K562 (cell line): ENCODE measurements around the gene TBCC. TPM values are rescaled to one million over a fixed set of nuclear protein-coding genes. Genes with fewer than 3 reads are reported as not detected.

ENCODE experiments used
- ATAC-seq: fragments of 200-7000 bp; cut with Tn5 transposase; 3 replicates; pipeline ENCODE4 v1.9.1; 2020; ENCODE audit warnings: moderate library complexity
- BruUV-seq: library from RNA; stranded (reverse); fragments of 400-500 nt; replicated peaks from 2 replicates; lab custom pipeline; 2021; lab: Mats Ljungman, UMichigan
- CTCF ChIA-PET: fragments of 300-600 bp; formaldehyde crosslinking; extraction: SDS; loops from one replicate; lab custom pipeline; 2021; ENCODE audit warnings: low intra/inter-chr PET ratio; lab: Yijun Ruan, JAX
- POLR2A ChIA-PET: fragments of 300-600, 350-650 bp; sonication (Branson Sonifier 250); formaldehyde crosslinking; extraction: SDS; loops from one replicate; lab custom pipeline; 2021; ENCODE audit warnings: antibody characterized with exemption, inconsistent platforms; lab: Yijun Ruan, JAX
- DNase-seq, 4 experiments: peaks; one replicate each; pipeline versions ENCODE4 v3.0.0 to v3.0.0-alpha.2; 2011 to 2018; ENCODE audit warnings: low spot score in 3 of 4, mixed read lengths in 3 of 4; ENCODE audit errors: extremely low read depth in 1 of 4
- FAIRE-seq: peaks from 2 replicates; lab custom pipeline; 2011; peaks lifted over from hg19 to GRCh38; lab: Jason Lieb, UNC
- H2AFZ ChIP-seq: 2 replicates; pipeline ENCODE4 v1.6.0; 2011; ENCODE audit warnings: low read depth, low read length, control low read depth, inconsistent platforms
- H3K27ac ChIP-seq: fragments of 200-600 bp; 3 replicates; pipeline ENCODE4 v1.8.0; 2011; ENCODE audit warnings: low read depth, mild to moderate bottlenecking, control low read depth, inconsistent platforms, low read length, moderate library complexity, mixed read lengths; ENCODE audit errors: extremely low read depth
- H3K27me3 ChIP-seq, 2 experiments: fragments of 300-600 bp in 1 of 2; 2 replicates in 1 of 2; 3 replicates in 1 of 2; pipeline versions ENCODE4 v1.6.0 to v1.8.0; 2011; ENCODE audit warnings: inconsistent platforms in 2 of 2, low read length in 2 of 2, mild to moderate bottlenecking in 1 of 2, mixed read lengths in 1 of 2, moderate library complexity in 1 of 2; ENCODE audit not compliant: control insufficient read depth in 2 of 2, insufficient read depth in 2 of 2
- H3K36me3 ChIP-seq: fragments of 300-600 bp; 3 replicates; pipeline ENCODE4 v1.8.0; 2011; ENCODE audit warnings: mild to moderate bottlenecking, low read length, inconsistent platforms; ENCODE audit not compliant: control insufficient read depth, insufficient read depth
- H3K4me1 ChIP-seq, 2 experiments: fragments of 200-600 bp in 1 of 2; replicated peaks in 1 of 2; 2 replicates in 1 of 2; 3 replicates in 1 of 2; pipeline versions ENCODE4 v1.5.1 to v1.8.0; 2011; ENCODE audit warnings: inconsistent platforms in 2 of 2, low read length in 2 of 2, mild to moderate bottlenecking in 1 of 2, mixed read lengths in 1 of 2, moderate library complexity in 1 of 2; ENCODE audit not compliant: control insufficient read depth in 2 of 2, insufficient read depth in 2 of 2
- H3K4me2 ChIP-seq: 2 replicates; pipeline ENCODE4 v1.6.1; 2011; ENCODE audit warnings: low read length, control low read depth, inconsistent platforms, mixed read lengths; ENCODE audit not compliant: insufficient read depth
- H3K4me3 ChIP-seq: fragments of 200-600 bp; sonication (generic), shearing (Covaris generic); 2 replicates; pipeline ENCODE4 v1.5.1; 2016; ENCODE audit warnings: control low read depth, inconsistent platforms
- H3K79me2 ChIP-seq: fragments of 200-600 bp; 3 replicates; pipeline ENCODE4 v1.8.0; 2011; ENCODE audit warnings: low read length, inconsistent platforms; ENCODE audit not compliant: control insufficient read depth, insufficient read depth
- H3K9ac ChIP-seq, 2 experiments: 2 replicates each; pipeline versions ENCODE4 v1.6.0 to v1.6.1; 2011; ENCODE audit warnings: low read depth in 2 of 2, low read length in 2 of 2, control low read depth in 1 of 2, inconsistent platforms in 1 of 2, mild to moderate bottlenecking in 1 of 2, mixed read lengths in 1 of 2; ENCODE audit not compliant: insufficient read depth in 1 of 2
- H3K9me1 ChIP-seq: one replicate; pipeline ENCODE4 v1.6.0; 2011; ENCODE audit warnings: inconsistent platforms, mild to moderate bottlenecking, low read length, moderate library complexity; ENCODE audit not compliant: control insufficient read depth, insufficient read depth
- H3K9me3 ChIP-seq: replicated peaks from 2 replicates; pipeline ENCODE4 v1.5.1; 2011; ENCODE audit warnings: low read depth, low read length, inconsistent platforms; ENCODE audit not compliant: control insufficient read depth, insufficient read depth
- H4K20me1 ChIP-seq: replicated peaks from 2 replicates; pipeline ENCODE4 v1.6.1; 2011; ENCODE audit warnings: low read length, inconsistent platforms, mixed read lengths; ENCODE audit not compliant: control insufficient read depth, insufficient read depth
- ATF1 ChIP-seq, 2 experiments: fragments of 450-650 bp in 1 of 2; IDR thresholded peaks; 2 replicates each; pipeline ENCODE4 v1.6.1; 2016; ENCODE audit warnings: missing compliant biosample characterization in 1 of 2, missing genetic modification characterization in 1 of 2
- CHD4 ChIP-seq: fragments of 200-600 bp; sonication (generic); IDR thresholded peaks from 3 replicates; pipeline ENCODE4 v1.6.1; 2012; ENCODE audit warnings: low read depth, mild to moderate bottlenecking, mixed read lengths, low read length, inconsistent platforms; ENCODE audit not compliant: insufficient read depth, insufficient replicate concordance, poor library complexity, severe bottlenecking
- EHMT2 ChIP-seq: fragments of 450-650 bp; IDR thresholded peaks from 2 replicates; pipeline ENCODE4 v1.6.1; 2018; ENCODE audit warnings: antibody characterized with exemption
- ELF2 ChIP-seq: fragments of 250-450 bp; sonication (Bioruptor Pico); IDR thresholded peaks from 2 replicates; pipeline ENCODE4 v1.5.0; 2021; ENCODE audit warnings: mild to moderate bottlenecking
- ETV6 ChIP-seq, 3 experiments: fragments of 150-350 bp in 1 of 3; sonication (generic) in 1 of 3; formaldehyde crosslinking in 1 of 3; IDR thresholded peaks; 2 replicates each; pipeline versions ENCODE4 v1.6.1 to v1.8.0; 2014 to 2022; ENCODE audit warnings: borderline replicate concordance in 2 of 3, low read depth in 2 of 3, antibody characterized with exemption in 1 of 3, low read length in 1 of 3, mild to moderate bottlenecking in 1 of 3, missing genetic modification reagents in 1 of 3
- GABPA ChIP-seq: fragments of 200-800 bp; sonication (Bioruptor generic); conservative IDR thresholded peaks from 2 replicates; pipeline ENCODE4 v1.6.1; 2016; ENCODE audit warnings: low read depth, missing genetic modification characterization, missing compliant biosample characterization
- GATA2 ChIP-seq: sonication (generic); formaldehyde crosslinking; IDR thresholded peaks from 2 replicates; pipeline ENCODE4 v1.4.0; 2020; ENCODE audit warnings: mild to moderate bottlenecking, missing genetic modification reagents
- KDM2B ChIP-seq: fragments of 250-450 bp; sonication (Bioruptor Pico); IDR thresholded peaks from 2 replicates; pipeline ENCODE4 v1.8.0; 2021; ENCODE audit warnings: mild to moderate bottlenecking, moderate library complexity
- LARP7 ChIP-seq: fragments of 450-650 bp; IDR thresholded peaks from 2 replicates; pipeline ENCODE4 v1.6.1; 2016
- NFATC3 ChIP-seq: fragments of 450-650 bp; IDR thresholded peaks from 2 replicates; pipeline ENCODE4 v1.6.1; 2017; ENCODE audit warnings: mild to moderate bottlenecking
- POLR2H ChIP-seq: IDR thresholded peaks from 2 replicates; pipeline ENCODE4 v1.6.1; 2016; ENCODE audit warnings: missing genetic modification characterization, low read depth, mild to moderate bottlenecking, control low read depth, missing compliant biosample characterization, moderate library complexity
- PTRF ChIP-seq: fragments of 450-650 bp; IDR thresholded peaks from 2 replicates; pipeline ENCODE4 v1.6.1; 2016; ENCODE audit warnings: mild to moderate bottlenecking, missing genetic modification characterization, missing compliant biosample characterization
- SRSF1 ChIP-seq: fragments of 200-400 bp; formaldehyde crosslinking; IDR thresholded peaks from 2 replicates; pipeline ENCODE4 v1.6.1; 2017; ENCODE audit warnings: mild to moderate bottlenecking, low read depth, low read length, moderate library complexity
- SRSF7 ChIP-seq: fragments of 200-400 bp; formaldehyde crosslinking; optimal IDR thresholded peaks from 2 replicates; pipeline ENCODE3; 2017; ENCODE audit warnings: mild to moderate bottlenecking, low read depth, low read length
- SUPT5H ChIP-seq: fragments of 450-650 bp; IDR thresholded peaks from 2 replicates; pipeline ENCODE4 v1.6.1; 2016
- TCFL5 ChIP-seq: fragments of 250-450 bp; sonication (Bioruptor Pico); conservative IDR thresholded peaks from 2 replicates; pipeline ENCODE4 v1.6.1; 2021; ENCODE audit warnings: mild to moderate bottlenecking, moderate library complexity, matching md5 sums
- THRAP3 ChIP-seq: fragments of 450-650 bp; IDR thresholded peaks from 2 replicates; pipeline ENCODE4 v1.6.1; 2016; ENCODE audit warnings: mild to moderate bottlenecking, inconsistent platforms, borderline replicate concordance
- ZKSCAN8 ChIP-seq: fragments of 200-800 bp; sonication (Bioruptor generic); IDR thresholded peaks from 2 replicates; pipeline ENCODE4 v1.6.1; 2016; ENCODE audit warnings: missing genetic modification characterization, missing compliant biosample characterization
- ZNF224 ChIP-seq: sonication (generic); formaldehyde crosslinking; IDR thresholded peaks from 2 replicates; pipeline ENCODE4 v1.8.0; 2022; ENCODE audit warnings: mild to moderate bottlenecking, missing genetic modification reagents
- WGBS: fragments of 100-300 bp; shearing (Covaris generic); methylation state at CpG from one replicate; pipeline ENCODE4 v1.1.6; 2016; ENCODE audit warnings: low coverage, mixed read lengths; ENCODE audit not compliant: insufficient coverage; ENCODE audit errors: missing lambda C conversion rate; 5-methylcytosine and 5-hydroxymethylcytosine counted together
- in situ Hi-C: fragments of 300-500 bp; cut with MboI; formaldehyde crosslinking; loops from 4 replicates; pipeline ENCODE4 v1.15.0; 2018; ENCODE audit warnings: inconsistent platforms, mixed read lengths
- intact Hi-C: fragments of 100-400 bp; cut with micrococcal nuclease; formaldehyde crosslinking; loops from 2 replicates; pipeline ENCODE4 v1.14.2; 2022
- polyA plus RNA-seq, 8 experiments: library from polyadenylated mRNA; depleted of rRNA in 4 of 8; stranded (reverse) in 5 of 8; unstranded in 3 of 8; fragments of >200 nt; fragmentation: Nextera tagmentation in 2 of 8; fragmentation: Illumina TruSeq in 1 of 8; extraction: Ambion mirVana in 2 of 8; extraction: Trizol in 1 of 8; gene quantifications; 2 replicates each; pipeline versions ENCODE4 v1.2.1 to v1.2.3, GENCODE V29; 2011 to 2014; ENCODE audit warnings: inconsistent platforms in 1 of 8, missing spikeins in 1 of 8
- total RNA-seq, 7 experiments: library from RNA; depleted of rRNA in 6 of 7; stranded (reverse); fragments of >200 nt in 6 of 7; fragmentation: Illumina TruSeq in 2 of 7; extraction: Trizol in 2 of 7; gene quantifications; 2 replicates each; pipeline versions ENCODE4 v1.2.1 to v1.2.3, GENCODE V29; 2011 to 2021; ENCODE audit warnings: low replicate concordance in 1 of 7
- TF ChIP-seq, protein P1 (sequence below): fragments of 250-450 bp; sonication (Bioruptor Pico); IDR thresholded peaks from 2 replicates; pipeline ENCODE4 v1.5.0; 2022; ENCODE audit warnings: mild to moderate bottlenecking

The TBCC gene
- total and polyA plus RNA-seq, 9 of the 15 experiments (the other 6 are each of a cell fraction or from before 2014, with no cell fraction given), result 2.8 to 34.1 (median 23.3) TPM

DNA sequence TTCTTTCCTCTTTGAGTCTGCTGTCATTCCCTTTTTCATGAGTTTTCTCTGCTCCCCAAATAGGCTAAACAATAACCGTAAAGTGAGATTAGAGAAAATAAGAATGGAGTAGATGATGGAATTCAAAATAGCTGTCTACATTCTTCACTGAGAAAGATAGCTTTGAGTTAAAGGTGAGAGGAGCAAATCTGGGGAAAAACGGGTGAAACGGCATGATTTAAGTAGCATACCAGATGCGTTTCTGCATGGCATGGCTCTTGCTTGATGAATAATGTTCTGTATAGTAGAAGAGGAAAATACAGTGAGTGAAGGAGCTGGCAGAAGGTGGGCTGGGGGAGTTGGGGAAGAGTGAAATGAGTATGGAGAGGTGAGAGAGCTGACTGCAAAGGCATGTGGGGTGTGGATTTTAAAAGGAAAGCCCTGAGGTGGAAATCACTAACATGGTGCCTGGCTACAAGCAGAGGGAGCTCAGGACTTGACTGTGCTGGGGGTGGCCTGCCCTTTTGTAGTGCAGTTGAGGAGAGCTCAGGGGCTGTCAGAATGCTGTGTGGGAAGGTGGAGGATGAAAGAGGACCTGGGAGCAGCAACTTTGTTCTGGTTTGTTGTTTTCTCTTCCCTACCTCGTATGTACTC lies 44.8 kb upstream of the TBCC start (continued):
- TF ChIP-seq EHMT2, result 0 out of 2 replicates have a peak, but pooled peaks have one; percentile 38
- TF ChIP-seq LARP7, result 0 out of 2 replicates have a peak, but pooled peaks have one; percentile 55
- 0 out of 2 replicates have a peak, but pooled peaks have one; percentile 38 for TF ChIP-seq SUPT5H

DNA sequence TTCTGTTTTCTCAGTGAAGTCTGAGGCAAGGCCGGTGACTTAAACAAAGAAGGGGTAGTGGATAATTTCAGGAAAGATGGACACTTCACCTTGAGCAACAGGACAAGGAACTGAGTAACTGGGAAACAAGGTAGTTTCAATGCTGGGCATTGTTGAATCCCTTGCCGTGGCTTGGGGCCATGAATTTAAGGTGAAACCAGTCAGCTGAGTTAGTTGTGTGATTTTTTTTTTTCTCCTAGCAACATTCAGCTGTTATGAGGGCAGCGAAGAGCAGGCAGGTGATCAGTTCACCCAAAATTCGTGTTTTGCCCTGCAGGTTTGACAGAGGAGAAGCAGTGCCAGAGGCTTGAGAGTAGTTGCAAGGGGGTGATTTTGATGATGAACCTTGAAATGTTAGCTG lies 42.8 kb upstream of the TBCC start:
- no peak overlapping the region for H3K27ac ChIP-seq
- H3K79me2 ChIP-seq, result peaks cover 68% of the 10 kb centered on the region
- peaks cover 15 to 41% of the 10 kb centered on the region in 2 experiments for H3K4me1 ChIP-seq

More for the DNA sequence above, 42.8 kb upstream of the TBCC start:
- no peak for FAIRE-seq
- in situ Hi-C loops (no loop called here), intact Hi-C loops (no loop called here)
- H3K9me3 ChIP-seq, result no peaks in the 10 kb centered on the region
- no peaks in the 10 kb centered on the region for H3K27me3 ChIP-seq
- H2AFZ ChIP-seq, result no peak overlapping the region
- H3K36me3 ChIP-seq, result peaks cover 4% of the 10 kb centered on the region; the same call in 1 of the 3 replicates
- H3K9ac ChIP-seq, result no peak overlapping the region
- no peak overlapping the region for H3K4me2 ChIP-seq
- H3K4me3 ChIP-seq, result no peak overlapping the region
- no peak for ATAC-seq
- peaks cover 6% of the 10 kb centered on the region; the same call in 1 of the 2 replicates for H4K20me1 ChIP-seq
- 78% methylated on average over 4 of the region's 4 CpGs for WGBS
- no peaks in the 10 kb centered on the region for H3K9me1 ChIP-seq
- no peak for DNase-seq
- TF ChIP-seq GATA2 (CRISPR knock-in tag), result no peak
- TF ChIP-seq ELF2, result no peak
- no peak for TF ChIP-seq POLR2H (tag)
- no peak for TF ChIP-seq KDM2B (CRISPR knock-in tag)
- no peak for TF ChIP-seq NFATC3
- no peak for TF ChIP-seq SRSF1
- TF ChIP-seq, protein P1, sequence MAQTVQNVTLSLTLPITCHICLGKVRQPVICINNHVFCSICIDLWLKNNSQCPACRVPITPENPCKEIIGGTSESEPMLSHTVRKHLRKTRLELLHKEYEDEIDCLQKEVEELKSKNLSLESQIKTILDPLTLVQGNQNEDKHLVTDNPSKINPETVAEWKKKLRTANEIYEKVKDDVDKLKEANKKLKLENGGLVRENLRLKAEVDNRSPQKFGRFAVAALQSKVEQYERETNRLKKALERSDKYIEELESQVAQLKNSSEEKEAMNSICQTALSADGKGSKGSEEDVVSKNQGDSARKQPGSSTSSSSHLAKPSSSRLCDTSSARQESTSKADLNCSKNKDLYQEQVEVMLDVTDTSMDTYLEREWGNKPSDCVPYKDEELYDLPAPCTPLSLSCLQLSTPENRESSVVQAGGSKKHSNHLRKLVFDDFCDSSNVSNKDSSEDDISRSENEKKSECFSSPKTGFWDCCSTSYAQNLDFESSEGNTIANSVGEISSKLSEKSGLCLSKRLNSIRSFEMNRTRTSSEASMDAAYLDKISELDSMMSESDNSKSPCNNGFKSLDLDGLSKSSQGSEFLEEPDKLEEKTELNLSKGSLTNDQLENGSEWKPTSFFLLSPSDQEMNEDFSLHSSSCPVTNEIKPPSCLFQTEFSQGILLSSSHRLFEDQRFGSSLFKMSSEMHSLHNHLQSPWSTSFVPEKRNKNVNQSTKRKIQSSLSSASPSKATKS (CRISPR knock-in tag), result no peak
- TF ChIP-seq ZKSCAN8 (CRISPR knock-in tag), result no peak
- no peak for TF ChIP-seq THRAP3
- TF ChIP-seq CHD4, result no peak
- no peak for TF ChIP-seq SRSF7
- TF ChIP-seq GABPA (tag), result no peak
- no peak for TF ChIP-seq ETV6 (IDR thresholded peaks at IDR 0.05; ENCODE audit: borderline replicate concordance in 1 of 2, low read depth in 2 of 2, low read length in 1 of 2)
- no peak for TF ChIP-seq ETV6 (CRISPR knock-in tag; IDR thresholded peaks at IDR 0.05; ENCODE audit: borderline replicate concordance)
- no peak for TF ChIP-seq PTRF (tag)
- no peak for TF ChIP-seq ZNF224
- no peak for TF ChIP-seq ATF1 (CRISPR knock-in tag; IDR thresholded peaks at IDR 0.05)
- no peak for TF ChIP-seq ATF1 (tag; IDR thresholded peaks at IDR 0.05)
- no peak for TF ChIP-seq TCFL5 (CRISPR knock-in tag)
- TF ChIP-seq, all 486 proteins: peak for 0
- BruUV-seq, result no TSS peak
- POLR2A ChIA-PET, result interaction anchor here (0.8 to 2.1 kb wide), 6 partner anchors 9 to 59 kb away, joined by 3 to 6 read pairs (median 4); no protein-coding TSS in a partner anchor
- CTCF ChIA-PET, result no interaction called here
